T-helper 2 cell treated with Interferon-gamma antibody and Interleukin-4, amounts not matched to agents 100 ng/mL and 5 ng/mL, for 36 hours (primary cell): ENCODE data around the gene NEGR1. TPM values are rescaled to one million over a fixed set of nuclear protein-coding genes. Genes with fewer than 3 reads are reported as not detected.

Experiments used
- intact Hi-C: fragments of 100-400 bp; cut with micrococcal nuclease; formaldehyde crosslinking; loops from one replicate; pipeline ENCODE4 v1.15.1; 2023
- total RNA-seq: library from RNA; stranded (reverse); gene quantifications from 2 replicates; pipeline ENCODE4 v1.2.3, GENCODE V29; 2022

The NEGR1 gene
- total RNA-seq, 1 donor from 2014 or later = not detected

- intact Hi-C loops = no loop called here
These were observed 160.0 kb downstream of the NEGR1 start for GRCh38 chr1:72122099-72122880.

DNA sequence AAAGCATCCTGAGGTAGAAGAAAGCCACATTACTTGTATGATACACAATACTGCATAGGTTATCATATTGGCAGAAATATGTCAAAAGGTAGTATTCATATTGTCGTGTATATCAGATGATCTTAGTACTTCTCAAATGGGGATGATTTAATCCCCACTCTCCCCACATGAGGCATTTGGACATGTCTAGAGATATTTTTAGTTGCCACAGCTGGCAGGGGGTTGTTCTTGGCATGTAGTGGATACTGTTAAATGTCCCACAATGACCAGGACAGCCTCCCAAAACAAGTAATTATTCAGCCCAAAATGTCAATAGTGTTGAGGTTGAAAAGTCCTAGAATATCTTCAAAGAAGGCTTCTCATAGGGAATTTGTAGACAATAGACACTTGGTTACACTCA, 162.8 kb downstream of the NEGR1 start:
- intact Hi-C loops = no loop called here

DNA sequence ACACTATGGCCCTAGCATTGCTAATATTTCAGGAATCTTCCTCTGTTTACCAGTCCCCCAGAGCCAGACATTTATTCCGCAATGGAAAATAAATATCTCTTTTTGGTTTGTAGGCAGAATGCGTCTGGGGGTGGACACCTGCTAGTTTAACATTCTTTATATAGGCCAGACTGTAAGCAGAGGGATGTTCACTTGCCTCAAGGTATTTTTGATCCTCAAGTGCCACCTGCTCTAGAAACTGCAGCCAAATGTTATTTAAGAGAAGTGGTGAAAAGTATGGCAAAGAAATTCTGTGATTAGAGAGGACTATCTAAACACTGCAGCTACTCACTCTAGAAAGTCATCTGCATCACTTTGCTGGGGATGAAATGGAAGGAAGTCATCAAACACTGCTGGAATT, 164.7 kb downstream of the NEGR1 start:
- intact Hi-C loops = no loop called here

GRCh38 chr1:72115290-72115689, 167.0 kb downstream of the NEGR1 start:
- intact Hi-C loops = no loop called here

DNA sequence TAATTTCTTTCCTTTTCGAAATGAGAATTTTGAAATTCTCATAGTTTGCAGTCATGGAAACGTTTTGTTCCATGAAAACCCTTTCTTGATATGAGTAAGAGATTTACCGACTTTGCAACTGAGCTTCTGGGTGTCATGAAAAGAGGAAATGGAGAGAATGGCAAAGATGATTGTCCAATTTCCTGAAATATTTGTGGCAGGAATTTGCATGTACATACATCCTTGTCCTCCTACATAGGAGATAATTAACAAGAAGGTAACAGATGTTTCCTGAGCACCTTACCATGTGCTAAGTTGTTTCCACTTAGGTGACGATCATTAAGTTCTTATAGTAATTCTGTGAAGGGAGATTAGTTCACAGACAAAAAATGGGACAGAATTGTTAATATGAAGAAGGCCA, 170.7 kb downstream of the NEGR1 start:
- intact Hi-C loops = no loop called here

DNA sequence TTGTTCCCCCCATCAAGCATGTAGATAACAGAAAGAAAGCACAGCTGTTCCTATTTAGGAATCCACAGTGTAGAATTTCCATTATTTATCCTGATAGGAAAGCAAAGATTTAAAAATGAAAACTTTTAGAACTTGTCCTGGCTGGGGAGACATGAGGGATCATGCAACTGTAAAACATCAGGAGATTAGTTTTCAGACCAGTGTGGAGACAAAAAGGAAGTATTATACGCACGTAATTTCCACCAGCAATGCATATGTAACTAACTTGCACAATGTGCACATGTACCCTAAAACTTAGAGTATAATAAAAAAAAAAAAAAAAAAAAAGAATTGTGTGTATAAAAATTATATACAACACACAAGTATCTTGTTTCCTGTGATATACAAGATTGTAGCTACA, 172.4 kb downstream of the NEGR1 start:
- intact Hi-C loops = no loop called here

- intact Hi-C loops = no loop called here
These were observed 177.1 kb downstream of the NEGR1 start for GRCh38 chr1:72105201-72105600.

DNA sequence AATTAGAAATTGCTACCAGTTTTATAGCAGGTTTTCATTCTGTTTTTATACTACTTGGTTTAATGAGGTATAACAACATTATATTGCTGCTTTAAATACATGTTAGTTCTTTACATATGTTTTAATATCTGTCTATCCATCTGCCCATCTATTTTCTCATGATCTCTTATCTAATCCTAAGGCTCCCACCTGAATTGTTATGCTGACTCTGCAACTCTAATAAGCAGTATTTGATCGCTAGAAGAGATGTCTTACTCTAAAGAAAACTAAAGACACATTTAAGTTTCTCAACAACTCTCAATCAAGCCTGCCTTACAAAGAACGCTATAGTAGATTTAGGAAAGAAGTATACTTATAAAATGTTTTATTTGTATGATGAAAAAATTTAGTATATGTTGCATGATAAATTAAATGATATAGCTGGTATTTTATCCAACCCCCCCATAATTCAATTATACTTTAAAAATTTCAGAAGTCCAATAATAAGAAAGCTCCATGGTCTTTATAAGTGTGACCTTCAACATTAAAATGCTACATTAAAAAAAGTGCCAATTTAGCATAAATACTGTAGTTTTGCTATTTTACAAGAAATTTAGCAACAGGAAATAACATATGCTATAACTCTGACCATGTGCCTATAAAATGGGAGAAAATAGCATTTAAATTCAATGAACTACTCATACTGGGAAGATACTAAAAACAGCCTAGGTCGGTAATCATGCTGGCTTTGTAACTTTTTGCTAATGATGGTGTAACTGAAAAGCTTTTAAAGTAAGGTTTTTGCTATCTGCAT, 180.3 kb downstream of the NEGR1 start:
- intact Hi-C loops = no loop called here

GRCh38 chr1:72100771-72101170, 181.6 kb downstream of the NEGR1 start:
- intact Hi-C loops = no loop called here

DNA sequence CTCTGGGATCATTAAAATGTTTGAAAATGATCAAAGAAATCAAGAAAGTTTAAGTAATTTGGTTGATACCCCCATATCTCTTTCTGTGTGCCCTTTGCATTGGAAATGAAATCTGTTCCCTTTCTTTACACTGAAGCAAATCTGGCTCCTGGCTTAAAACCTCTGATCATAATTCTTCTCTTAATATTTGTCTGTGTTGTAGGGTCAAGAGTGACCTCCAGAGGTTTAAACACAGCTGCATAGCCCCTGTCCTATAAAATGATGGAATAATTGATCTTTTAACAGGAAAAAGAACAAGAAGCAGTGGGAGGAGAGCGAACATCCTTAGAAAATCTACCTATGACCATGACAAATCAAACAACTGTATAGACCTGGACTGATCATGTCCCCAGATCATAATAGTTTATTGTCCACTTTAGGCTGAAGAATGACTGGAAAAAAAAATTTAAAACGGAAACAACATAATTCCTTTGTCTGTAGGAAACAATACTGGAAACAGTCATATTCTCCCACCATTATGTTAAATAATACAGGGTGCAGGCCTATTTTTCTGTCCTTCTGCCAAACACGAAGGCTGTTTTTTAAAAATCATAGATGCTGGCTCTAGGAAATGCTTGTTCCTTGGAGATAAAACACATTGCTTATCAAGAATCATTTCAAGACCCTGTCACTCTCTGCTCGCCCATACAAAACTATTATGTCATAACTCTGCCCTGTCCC, 184.3 kb downstream of the NEGR1 start:
- intact Hi-C loops = no loop called here

GRCh38 chr1:72094209-72094608, 188.1 kb downstream of the NEGR1 start:
- intact Hi-C loops = no loop called here

GRCh38 chr1:72086394-72086793, 195.9 kb downstream of the NEGR1 start:
- intact Hi-C loops = no loop called here

DNA sequence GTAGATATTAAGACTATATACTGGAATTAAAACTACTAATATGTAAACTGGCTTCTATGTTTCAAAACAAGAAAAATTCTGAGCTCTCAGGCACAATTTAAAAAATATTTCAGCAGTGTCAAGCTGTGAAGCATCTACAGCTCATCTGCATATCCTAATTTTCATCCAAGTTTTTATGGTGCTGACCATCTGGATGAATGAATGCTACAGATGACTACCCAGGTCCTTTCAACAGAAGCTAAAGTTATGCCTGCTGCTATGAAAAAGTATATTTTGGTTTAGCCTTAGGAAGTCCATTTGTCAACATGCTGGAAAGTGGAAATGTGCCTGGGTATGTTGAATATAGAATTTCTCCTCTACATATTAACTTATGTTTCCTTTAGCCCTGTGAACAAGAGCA, 206.9 kb downstream of the NEGR1 start:
- intact Hi-C loops = no loop called here

GRCh38 chr1:72066431-72066830, 215.9 kb downstream of the NEGR1 start:
- intact Hi-C loops = no loop called here

- intact Hi-C loops = no loop called here
These were observed 217.9 kb downstream of the NEGR1 start for GRCh38 chr1:72064196-72065075.

GRCh38 chr1:72063364-72064044, 218.8 kb downstream of the NEGR1 start:
- intact Hi-C loops = no loop called here

- intact Hi-C loops = no loop called here
These were observed 219.8 kb downstream of the NEGR1 start for GRCh38 chr1:72062584-72062983.

GRCh38 chr1:72060466-72061245, 221.7 kb downstream of the NEGR1 start:
- intact Hi-C loops = no loop called here

DNA sequence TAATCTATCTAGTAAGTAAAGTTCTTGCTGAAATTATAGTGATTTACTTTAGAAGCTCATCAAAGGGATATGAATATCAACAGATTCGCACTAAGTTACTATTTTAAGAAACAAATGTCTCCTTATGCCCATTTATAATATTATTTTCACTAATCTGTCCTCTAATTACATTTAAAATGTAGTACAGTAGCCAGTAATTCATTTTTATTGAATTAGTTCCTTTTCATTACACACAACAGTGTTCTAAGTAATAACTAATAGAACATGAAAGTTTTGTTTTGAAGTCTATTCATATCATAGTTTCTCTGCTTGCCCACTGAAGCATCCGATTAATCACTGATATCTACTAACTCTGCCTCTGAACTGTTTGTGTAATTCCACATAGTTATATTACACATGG, 225.8 kb downstream of the NEGR1 start:
- intact Hi-C loops = no loop called here

- intact Hi-C loops = no loop called here
These were observed 230.8 kb downstream of the NEGR1 start for GRCh38 chr1:72051538-72051937.
